Activated naive CD4-positive, alpha-beta T cell treated with anti-CD3 and anti-CD28 coated beads, Interleukin-2, amount 10 ng/mL, durations not matched to agents 7 days and 5 days (primary cell): ENCODE data around the gene IQSEC1.

ENCODE experiments used
- CTCF ChIA-PET: fragments of 350-600 bp; sonication (Branson Sonifier 250); formaldehyde crosslinking; loops from one replicate; lab custom pipeline; 2021; ENCODE audit warnings: antibody characterized with exemption; lab: Charles Lee
- DNase-seq: peaks from one replicate; pipeline ENCODE4 v3.0.0-alpha.2; 2020
- H3K27ac Mint-ChIP-seq: one replicate; pipeline ENCODE4 v1.8.0; 2021; ENCODE audit warnings: mild to moderate bottlenecking, moderate library complexity, mixed read lengths
- H3K27me3 Mint-ChIP-seq: one replicate; pipeline ENCODE4 v1.8.0; 2021; ENCODE audit warnings: mild to moderate bottlenecking, mixed read lengths
- H3K36me3 Mint-ChIP-seq: one replicate; pipeline ENCODE4 v1.8.0; 2021; ENCODE audit warnings: mixed read lengths
- H3K4me1 Mint-ChIP-seq: one replicate; pipeline ENCODE4 v1.8.0; 2021; ENCODE audit warnings: mixed read lengths
- H3K4me3 Mint-ChIP-seq: one replicate; pipeline ENCODE4 v1.8.0; 2021; ENCODE audit warnings: mild to moderate bottlenecking, moderate library complexity, mixed read lengths
- H3K9me3 Mint-ChIP-seq: one replicate; pipeline ENCODE4 v1.8.0; 2021; ENCODE audit warnings: mixed read lengths

IQSEC1 gene

DNA sequence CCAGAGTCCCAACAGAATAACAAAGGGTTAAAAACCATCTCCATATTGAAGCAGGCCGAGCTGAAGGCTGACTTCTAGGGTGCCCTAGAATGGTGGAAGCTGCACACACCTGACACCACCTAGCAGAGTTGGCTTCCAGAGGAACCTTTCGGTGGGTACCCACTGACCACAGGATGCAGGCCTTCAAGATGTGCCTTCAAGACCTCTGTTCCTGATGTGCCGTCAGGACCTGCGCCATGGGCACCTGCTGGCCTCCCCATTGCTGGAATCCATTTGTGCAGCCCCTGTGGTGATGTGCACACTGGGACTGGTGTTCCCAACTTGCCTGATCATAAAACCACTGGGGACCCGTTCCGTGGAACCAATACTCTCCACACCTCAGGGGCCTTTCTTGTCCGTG is 196.2 kb downstream of the IQSEC1 start:
- peak overlapping the region; percentile 37 for H3K27ac Mint-ChIP-seq
- DNase-seq, result no peak
- H3K36me3 Mint-ChIP-seq, result no peaks in the 10 kb centered on the region
- H3K4me1 Mint-ChIP-seq, result no peaks in the 10 kb centered on the region
- H3K9me3 Mint-ChIP-seq, result no peaks in the 10 kb centered on the region
- no peak overlapping the region for H3K4me3 Mint-ChIP-seq
- H3K27me3 Mint-ChIP-seq, result peaks cover 78% of the 10 kb centered on the region
- CTCF ChIA-PET, result interaction anchor here (1.0 to 4.6 kb wide), 4 partner anchors 9 to 67 kb away, joined by 3 to 23 read pairs (median 5); no protein-coding TSS in a partner anchor

DNA sequence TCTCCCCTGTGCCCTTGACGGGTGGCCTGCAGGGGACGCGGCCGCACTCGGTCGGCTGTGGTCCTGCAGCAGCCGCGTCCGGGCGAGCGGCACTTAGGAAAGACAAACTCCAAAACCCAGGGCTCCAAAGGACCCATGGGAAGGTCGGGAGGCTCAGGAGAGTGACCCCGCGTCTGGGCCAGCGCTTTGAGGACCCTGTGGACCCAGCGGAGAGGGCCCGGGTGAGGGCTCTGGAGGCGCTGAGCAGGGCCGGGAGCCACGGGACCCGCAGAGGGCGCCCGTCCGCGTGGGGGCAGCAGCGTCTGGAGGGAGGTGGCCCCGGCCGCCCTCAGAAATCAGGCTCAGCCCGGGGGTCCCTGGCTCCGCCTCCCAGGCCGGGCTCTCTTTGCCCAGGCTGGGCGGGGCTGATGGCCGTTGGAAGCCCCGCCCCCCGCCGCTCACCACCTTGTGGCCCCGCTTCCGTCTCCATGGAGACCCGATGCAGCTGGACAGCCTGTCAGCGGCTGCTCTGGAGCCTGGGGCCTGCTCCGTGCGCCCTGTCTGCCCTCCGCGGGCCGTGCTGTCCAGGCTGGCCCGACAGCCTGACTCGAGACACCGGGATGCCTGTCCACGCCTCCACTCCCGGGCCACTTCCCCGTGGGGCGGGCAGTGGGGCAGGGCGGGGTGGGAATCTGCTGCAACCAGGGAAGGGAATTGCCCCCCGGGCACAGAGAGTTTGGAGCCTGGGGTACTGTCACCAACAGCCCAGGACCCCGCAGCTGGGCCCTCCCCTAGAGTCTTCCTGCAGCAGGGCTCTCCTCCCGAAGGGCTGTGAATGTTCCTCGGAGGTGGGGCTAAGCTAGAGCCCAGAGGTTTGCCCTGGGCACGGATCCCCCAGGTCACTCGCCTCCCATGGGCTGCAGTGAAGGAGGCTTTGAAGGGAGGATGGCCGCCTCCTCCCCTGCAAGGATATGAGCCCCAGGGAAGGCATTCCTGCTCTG is 197.1 kb downstream of the IQSEC1 start:
- no peak overlapping the region for H3K4me3 Mint-ChIP-seq
- CTCF ChIA-PET, result interaction anchor here (1.0 to 4.6 kb wide), 4 partner anchors 8 to 22 kb away, joined by 3 to 23 read pairs (median 5); no protein-coding TSS in a partner anchor
- H3K9me3 Mint-ChIP-seq, result no peaks in the 10 kb centered on the region

DNA sequence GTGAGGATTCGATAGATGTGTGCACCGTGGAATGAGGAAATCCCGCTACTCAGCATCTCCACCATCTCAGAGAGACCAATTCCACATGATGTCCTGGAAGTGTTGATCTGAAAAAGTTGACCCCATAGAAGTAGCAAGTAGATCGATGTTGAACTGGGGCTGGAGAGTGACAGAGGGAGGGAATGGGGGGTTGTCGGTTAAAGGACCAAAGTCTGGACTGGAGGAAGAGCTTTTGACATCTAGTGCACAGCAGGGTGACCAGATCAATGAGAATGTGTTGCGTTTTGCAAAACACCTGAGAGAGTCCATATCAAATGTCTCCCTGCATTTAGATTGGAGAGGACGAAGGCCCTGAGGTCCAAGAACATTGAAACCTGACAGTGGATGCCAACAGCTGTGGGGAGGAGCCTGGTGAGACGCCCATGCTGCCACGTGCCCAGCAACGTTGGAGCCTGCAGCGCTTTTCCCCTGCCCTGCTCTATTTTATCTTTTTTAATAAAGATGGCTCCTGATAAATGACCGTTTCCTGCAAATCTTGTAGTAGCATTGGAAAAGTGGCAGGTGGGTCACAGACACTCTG is 201.7 kb downstream of the IQSEC1 start:
- CTCF ChIA-PET, result interaction anchor here (7.0 kb wide), 1 partner anchor 19 kb away, joined by 70 read pairs; no protein-coding TSS in a partner anchor
- Mint-ChIP-seq H3K4me1 (peaks cover 11% of the 10 kb centered on the region), H3K27me3 (peaks cover 92% of the 10 kb centered on the region), H3K36me3 (no peaks in the 10 kb centered on the region), H3K27ac (no peak overlapping the region), H3K4me3 (no peak overlapping the region), H3K9me3 (no peaks in the 10 kb centered on the region)
- DNase-seq, result no peak

More for the DNA sequence above, 197.1 kb downstream of the IQSEC1 start:
- Mint-ChIP-seq H3K36me3 (no peaks in the 10 kb centered on the region), H3K4me1 (no peaks in the 10 kb centered on the region), H3K27ac (no peak overlapping the region), H3K27me3 (peaks cover 84% of the 10 kb centered on the region)
- peak; percentile 35 for DNase-seq

DNA sequence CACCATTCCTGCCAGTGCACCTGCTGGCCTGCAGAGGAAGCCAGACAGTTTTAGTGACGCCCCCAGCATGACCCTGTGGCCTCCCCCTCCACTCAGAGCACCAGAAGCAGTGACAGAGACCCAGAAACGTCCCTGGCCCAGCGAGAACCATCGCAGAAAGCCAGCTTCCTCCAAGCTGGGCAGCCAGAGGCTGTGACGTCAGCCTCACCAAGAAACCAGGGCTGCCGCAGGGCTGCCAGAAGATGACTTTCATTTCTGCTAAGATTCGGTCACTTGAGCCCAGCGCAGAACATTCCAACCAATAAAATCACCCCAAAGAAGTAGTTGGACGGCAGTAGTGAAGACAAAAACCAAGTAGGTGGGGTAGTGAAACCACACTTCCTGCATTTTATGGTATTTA is 202.3 kb downstream of the IQSEC1 start:
- peak; percentile 32 for DNase-seq
- Mint-ChIP-seq H3K4me1 (peaks cover 11% of the 10 kb centered on the region), H3K4me3 (no peak overlapping the region), H3K9me3 (no peaks in the 10 kb centered on the region), H3K27ac (no peak overlapping the region), H3K36me3 (no peaks in the 10 kb centered on the region), H3K27me3 (peaks cover 88% of the 10 kb centered on the region)
- CTCF ChIA-PET, result interaction anchor here (1.9 to 7.0 kb wide), 2 partner anchors 20 to 113 kb away, joined by 7 to 70 read pairs; no protein-coding TSS in a partner anchor

DNA sequence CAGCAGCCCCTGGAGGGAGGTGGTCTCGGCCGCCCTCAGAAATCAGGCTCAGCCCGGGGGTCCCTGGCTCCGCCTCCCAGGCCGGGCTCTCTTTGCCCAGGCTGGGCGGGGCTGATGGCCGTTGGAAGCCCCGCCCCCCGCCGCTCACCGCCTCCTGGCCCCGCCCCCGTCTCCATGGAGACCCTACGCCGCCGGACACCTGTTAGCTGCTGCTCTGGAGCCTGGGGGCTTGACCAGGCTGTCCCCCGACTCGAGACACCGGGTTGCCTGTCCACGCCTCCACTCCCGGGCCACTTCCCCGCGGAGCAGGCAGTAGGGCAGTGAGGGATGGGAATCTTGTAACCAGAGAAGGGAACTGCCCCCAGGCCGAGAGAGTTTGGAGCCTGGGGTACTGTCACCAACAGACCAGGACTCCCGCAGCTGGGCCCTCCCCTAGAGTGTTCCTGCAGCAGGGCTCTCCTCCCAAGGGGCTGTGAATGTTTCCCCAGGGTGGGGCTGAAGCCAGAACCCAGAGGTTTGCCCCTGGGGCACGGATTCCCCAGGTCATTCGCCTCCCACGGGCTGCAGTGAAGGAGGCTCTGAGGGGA is 204.1 kb downstream of the IQSEC1 start:
- CTCF ChIA-PET, result interaction anchor here (1.6 to 7.0 kb wide), 4 partner anchors 21 to 119 kb away, joined by 3 to 70 read pairs (median 6); no protein-coding TSS in a partner anchor
- DNase-seq, result peak; percentile 53

DNA sequence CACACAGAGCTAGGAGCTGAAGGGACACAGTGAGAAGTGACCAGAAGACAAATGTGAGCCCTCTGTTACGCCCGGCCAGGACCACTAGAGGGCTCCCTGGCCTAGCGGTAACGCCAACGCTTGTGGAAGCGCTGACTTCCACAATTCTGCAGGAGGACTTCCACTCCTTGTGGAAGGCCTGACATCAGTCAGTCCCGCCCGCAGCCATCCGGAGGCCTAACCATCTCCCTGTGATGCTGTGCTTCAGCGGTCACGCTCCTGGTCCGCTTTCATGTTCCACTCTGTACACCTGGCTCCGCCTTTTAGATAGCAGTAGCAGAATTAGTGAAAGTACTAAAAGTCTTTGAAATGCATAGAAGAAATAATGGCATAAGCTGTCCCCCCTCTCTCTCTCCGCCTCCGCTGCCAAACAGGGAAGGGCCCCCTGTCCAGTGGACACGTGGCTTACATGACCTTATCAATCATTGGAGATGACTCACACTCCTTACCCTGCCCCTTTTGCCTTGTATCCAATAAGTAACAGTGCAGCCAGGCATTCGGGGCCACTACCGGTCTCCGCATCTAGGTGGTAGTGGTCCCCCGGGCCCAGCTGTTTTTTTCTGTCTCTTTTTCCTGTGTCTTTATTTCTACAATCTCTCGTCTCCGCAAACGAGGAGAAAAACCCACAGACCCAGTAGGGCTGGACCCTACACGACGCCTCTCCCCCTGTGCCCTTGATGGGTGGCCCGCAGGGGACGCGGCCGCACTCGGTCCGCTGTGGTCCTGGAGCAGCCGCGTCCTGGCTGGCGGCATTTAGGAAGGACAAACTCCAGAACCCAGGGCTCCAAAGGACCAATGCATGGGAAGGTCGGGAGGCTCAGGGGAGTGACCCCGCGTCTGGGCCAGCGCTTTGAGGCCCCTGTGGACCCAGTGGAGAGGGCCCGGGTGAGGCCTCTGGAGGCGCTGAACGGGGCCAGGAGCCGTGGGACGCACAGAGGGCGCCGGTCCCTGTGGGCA is 204.9 kb downstream of the IQSEC1 start:
- peaks cover 79% of the 10 kb centered on the region for H3K27me3 Mint-ChIP-seq
- H3K36me3 Mint-ChIP-seq, result no peaks in the 10 kb centered on the region
- peak overlapping the region; percentile 56 for H3K4me3 Mint-ChIP-seq
- CTCF ChIA-PET, result interaction anchor here (0.9 to 7.0 kb wide), 11 partner anchors 9 to 127 kb away, joined by 3 to 70 read pairs (median 4); no protein-coding TSS in a partner anchor
- peaks cover 11% of the 10 kb centered on the region for H3K4me1 Mint-ChIP-seq
- peak; percentile 66 for DNase-seq
- H3K27ac Mint-ChIP-seq, result no peak overlapping the region
- H3K9me3 Mint-ChIP-seq, result peaks cover 9% of the 10 kb centered on the region

More for the DNA sequence above, 204.1 kb downstream of the IQSEC1 start:
- H3K4me3 Mint-ChIP-seq, result no peak overlapping the region
- H3K9me3 Mint-ChIP-seq, result peaks cover 9% of the 10 kb centered on the region
- no peaks in the 10 kb centered on the region for H3K36me3 Mint-ChIP-seq
- H3K27me3 Mint-ChIP-seq, result peaks cover 81% of the 10 kb centered on the region
- no peak overlapping the region for H3K27ac Mint-ChIP-seq
- H3K4me1 Mint-ChIP-seq, result peaks cover 11% of the 10 kb centered on the region

DNA sequence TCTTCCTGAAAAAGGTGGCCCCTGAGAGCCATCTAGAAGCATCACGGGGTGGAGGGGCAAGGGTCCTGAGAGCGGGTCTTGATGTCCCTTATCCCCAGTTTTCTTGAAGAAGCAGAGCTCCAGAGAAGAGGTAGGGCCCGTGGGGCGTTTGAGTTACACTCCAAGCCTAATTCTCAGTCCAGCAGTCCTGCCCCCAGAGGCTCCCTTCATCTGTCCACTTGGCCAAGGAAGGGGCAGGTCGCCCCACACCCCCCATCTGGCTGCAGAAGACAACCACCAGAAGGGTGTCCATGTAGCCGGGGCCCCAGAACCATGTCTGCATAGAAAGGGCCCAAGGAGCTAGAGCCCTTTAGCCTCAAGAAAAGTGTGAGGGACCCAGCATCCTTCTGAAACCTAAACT is 206.4 kb downstream of the IQSEC1 start:
- H3K4me3 Mint-ChIP-seq, result no peak overlapping the region
- H3K36me3 Mint-ChIP-seq, result no peaks in the 10 kb centered on the region
- no peak overlapping the region for H3K27ac Mint-ChIP-seq
- CTCF ChIA-PET, result interaction anchor here (1.1 to 7.0 kb wide), 2 partner anchors 24 to 41 kb away, joined by 3 to 70 read pairs; no protein-coding TSS in a partner anchor
- peaks cover 11% of the 10 kb centered on the region for H3K4me1 Mint-ChIP-seq
- peaks cover 9% of the 10 kb centered on the region for H3K9me3 Mint-ChIP-seq
- peaks cover 69% of the 10 kb centered on the region for H3K27me3 Mint-ChIP-seq
- no peak for DNase-seq

DNA sequence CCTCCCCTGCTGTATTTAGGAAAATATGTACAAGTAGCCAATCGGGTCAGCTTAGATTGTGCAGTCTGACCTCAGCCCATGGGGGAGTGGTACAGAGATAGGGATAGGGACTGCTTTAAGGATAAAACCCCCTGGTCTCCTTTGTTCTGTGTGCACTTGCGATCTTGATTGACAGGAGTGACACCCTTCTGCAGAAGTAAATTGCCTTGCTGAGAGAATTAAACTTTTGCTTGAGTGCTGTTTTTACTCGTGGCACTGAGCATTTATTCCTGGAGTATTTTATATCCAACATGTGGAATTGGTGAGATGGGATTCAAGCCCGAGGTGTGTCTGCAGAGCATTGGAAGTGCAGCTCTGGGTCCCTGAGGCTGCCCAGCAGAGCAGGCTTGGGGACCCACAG is 208.0 kb downstream of the IQSEC1 start:
- Mint-ChIP-seq H3K4me1 (peaks cover 8% of the 10 kb centered on the region), H3K27ac (no peak overlapping the region), H3K36me3 (no peaks in the 10 kb centered on the region), H3K27me3 (peaks cover 60% of the 10 kb centered on the region), H3K9me3 (peaks cover 9% of the 10 kb centered on the region), H3K4me3 (no peak overlapping the region)
- DNase-seq, result no peak
- CTCF ChIA-PET, result interaction anchor here (0.7 to 7.0 kb wide), 2 partner anchors 25 to 54 kb away, joined by 3 to 70 read pairs; no protein-coding TSS in a partner anchor

DNA sequence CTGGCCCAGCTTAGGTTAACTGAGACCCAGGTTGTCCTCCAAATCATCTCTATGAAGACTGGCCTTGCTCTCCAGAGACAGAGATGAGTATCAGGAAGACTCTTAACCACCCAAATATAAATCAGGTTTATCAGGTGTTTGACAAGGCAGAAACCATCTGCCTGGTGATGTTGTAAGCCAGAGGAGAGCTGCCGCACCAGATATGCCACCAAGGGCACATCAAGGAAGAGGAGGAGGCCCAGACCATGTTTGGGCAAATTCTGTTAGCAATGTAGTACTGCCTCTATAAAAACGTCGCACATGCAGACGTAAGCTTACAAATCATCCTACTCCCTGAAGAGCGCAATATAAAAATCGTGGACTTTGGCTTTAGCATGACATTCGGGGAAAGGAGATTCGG is 210.8 kb downstream of the IQSEC1 start:
- Mint-ChIP-seq H3K4me3 (no peak overlapping the region), H3K9me3 (peaks cover 9% of the 10 kb centered on the region), H3K27me3 (peaks cover 54% of the 10 kb centered on the region), H3K27ac (no peak overlapping the region), H3K4me1 (no peaks in the 10 kb centered on the region), H3K36me3 (no peaks in the 10 kb centered on the region)
- no peak for DNase-seq
- CTCF ChIA-PET, result no interaction called here

DNA sequence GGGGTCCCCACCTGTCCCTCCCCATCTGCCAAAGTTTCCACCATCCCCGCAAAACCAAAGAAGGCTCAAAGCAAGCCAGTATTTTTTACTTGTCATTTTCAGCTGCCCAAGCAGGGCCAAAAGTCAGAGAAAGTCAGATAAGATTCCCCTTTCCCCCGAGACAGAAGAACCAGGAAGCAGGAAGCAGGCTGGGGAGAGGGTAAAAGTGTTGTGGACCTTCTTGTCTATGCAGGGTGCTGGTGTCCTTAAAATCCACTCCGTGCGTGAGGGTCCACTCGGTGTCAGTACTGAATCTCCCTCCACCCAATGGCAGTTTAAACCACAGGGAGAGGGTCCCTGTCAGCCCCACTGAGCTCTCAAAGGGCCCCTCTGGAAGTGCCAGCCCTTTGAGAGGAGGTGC is 211.6 kb downstream of the IQSEC1 start:
- Mint-ChIP-seq H3K27ac (no peak overlapping the region), H3K27me3 (peaks cover 49% of the 10 kb centered on the region)
- CTCF ChIA-PET, result no interaction called here

DNA sequence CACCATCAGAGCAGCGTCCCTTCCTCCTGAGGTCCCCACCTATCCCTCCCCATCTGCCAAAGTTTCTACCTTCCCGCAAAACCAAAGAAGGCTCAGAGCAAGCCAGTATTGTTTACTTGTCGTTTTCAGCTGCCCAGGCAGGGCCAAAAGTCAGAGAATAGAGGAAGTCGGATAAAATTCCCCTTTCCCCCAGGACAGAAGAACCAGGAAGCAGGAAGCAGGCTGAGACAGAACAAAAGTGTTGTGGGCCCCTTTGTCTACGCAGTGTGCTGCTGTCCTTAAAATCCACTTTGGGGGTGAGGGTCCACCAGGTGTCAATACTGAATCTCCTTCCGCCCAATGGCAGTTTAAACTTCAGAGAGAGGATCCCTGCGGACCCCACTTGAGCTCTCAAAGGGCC is 213.4 kb downstream of the IQSEC1 start:
- no peaks in the 10 kb centered on the region for H3K36me3 Mint-ChIP-seq
- DNase-seq, result no peak
- CTCF ChIA-PET, result no interaction called here
- peaks cover 53% of the 10 kb centered on the region for H3K27me3 Mint-ChIP-seq
- H3K4me1 Mint-ChIP-seq, result no peaks in the 10 kb centered on the region
- H3K27ac Mint-ChIP-seq, result no peak overlapping the region
- no peak overlapping the region for H3K4me3 Mint-ChIP-seq
- H3K9me3 Mint-ChIP-seq, result no peaks in the 10 kb centered on the region

More for the DNA sequence above, 211.6 kb downstream of the IQSEC1 start:
- Mint-ChIP-seq H3K4me3 (no peak overlapping the region), H3K36me3 (no peaks in the 10 kb centered on the region), H3K9me3 (peaks cover 9% of the 10 kb centered on the region), H3K4me1 (no peaks in the 10 kb centered on the region)
- DNase-seq, result no peak

DNA sequence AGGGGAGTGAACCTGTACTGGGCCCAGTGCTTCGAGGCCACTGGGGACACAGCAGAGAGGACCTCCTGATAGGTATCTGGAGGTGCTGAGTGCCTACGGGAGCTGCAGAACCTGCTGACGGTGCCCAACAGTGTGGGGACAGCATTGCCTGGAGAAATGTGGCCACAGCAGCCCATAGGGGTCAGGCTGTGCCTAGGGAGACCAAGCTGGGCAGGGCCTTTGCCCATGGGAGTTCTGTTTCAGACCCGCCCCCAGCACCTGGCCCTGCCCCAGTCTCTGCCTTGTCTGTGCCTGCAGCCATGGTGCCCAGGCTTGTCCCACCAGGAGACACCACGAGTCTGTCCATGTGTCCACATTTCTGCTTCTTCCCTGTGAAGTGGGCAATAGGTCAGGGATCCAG is 216.6 kb downstream of the IQSEC1 start:
- Mint-ChIP-seq H3K27me3 (peaks cover 67% of the 10 kb centered on the region), H3K27ac (no peak overlapping the region), H3K4me1 (no peaks in the 10 kb centered on the region), H3K36me3 (no peaks in the 10 kb centered on the region), H3K4me3 (no peak overlapping the region), H3K9me3 (no peaks in the 10 kb centered on the region)
- no peak for DNase-seq
- CTCF ChIA-PET, result no interaction called here

DNA sequence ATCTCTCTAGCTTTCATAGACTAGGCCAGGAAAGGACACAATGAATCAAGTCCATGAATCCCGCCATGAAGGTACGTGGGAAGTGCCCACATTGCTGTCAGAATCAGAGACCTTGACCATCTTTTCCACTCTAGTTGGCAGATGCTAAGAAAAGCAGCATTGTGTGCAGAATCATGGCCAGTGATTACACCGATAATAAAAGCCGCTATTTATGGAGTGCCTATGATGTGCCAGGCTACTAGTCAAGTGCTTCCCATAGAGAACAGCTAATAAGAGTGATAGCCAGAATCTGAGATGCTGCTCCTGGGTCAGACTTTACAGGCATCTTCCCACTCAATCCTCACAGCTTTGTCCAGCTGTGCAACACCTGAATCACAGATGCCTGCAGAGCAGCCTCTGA is 218.7 kb downstream of the IQSEC1 start:
- DNase-seq, result no peak
- no peaks in the 10 kb centered on the region for H3K4me1 Mint-ChIP-seq
- peaks cover 69% of the 10 kb centered on the region for H3K27me3 Mint-ChIP-seq
- CTCF ChIA-PET, result no interaction called here
- no peak overlapping the region for H3K27ac Mint-ChIP-seq
- H3K36me3 Mint-ChIP-seq, result no peaks in the 10 kb centered on the region
- no peaks in the 10 kb centered on the region for H3K9me3 Mint-ChIP-seq
- no peak overlapping the region for H3K4me3 Mint-ChIP-seq
